Astrocyte (in vitro differentiated cells and primary cell): Measurements from ENCODE around the gene GCNT1. TPM values are rescaled to one million over a fixed set of nuclear protein-coding genes. Genes with fewer than 3 reads are reported as not detected.
"Not testable (repeated sequence)": the region's sequence is repeated elsewhere in the genome, so short reads cannot be mapped to it uniquely, and the experiment has no call there.

Experiments
- DNase-seq: peaks from one replicate; pipeline ENCODE4 v3.0.0-alpha.2; 2010; ENCODE audit warnings: low read depth
- FAIRE-seq: peaks from 2 replicates; lab custom pipeline; 2011; peaks lifted over from hg19 to GRCh38; lab: Jason Lieb, UNC
- H2AFZ ChIP-seq: 2 replicates; pipeline ENCODE4 v1.6.0; 2012; ENCODE audit warnings: low read depth, low read length, inconsistent platforms
- H3K27ac ChIP-seq: 2 replicates; pipeline ENCODE4 v1.5.1; 2011; ENCODE audit warnings: low read depth, low read length, inconsistent platforms
- H3K27me3 ChIP-seq: 2 replicates; pipeline ENCODE4 v1.6.0; 2011; ENCODE audit warnings: low read length, inconsistent platforms; ENCODE audit not compliant: insufficient read depth
- H3K36me3 ChIP-seq: 2 replicates; pipeline ENCODE4 v1.5.1; 2011; ENCODE audit warnings: low read length, inconsistent platforms; ENCODE audit not compliant: insufficient read depth
- H3K4me1 ChIP-seq: 2 replicates; pipeline ENCODE4 v1.5.1; 2011; ENCODE audit warnings: low read length, inconsistent platforms; ENCODE audit not compliant: insufficient read depth
- H3K4me2 ChIP-seq: 2 replicates; pipeline ENCODE4 v1.6.0; 2012; ENCODE audit warnings: low read length, inconsistent platforms
- H3K4me3 ChIP-seq: 2 replicates; pipeline ENCODE4 v1.5.1; 2011; ENCODE audit warnings: low read depth, mild to moderate bottlenecking, low read length, inconsistent platforms; ENCODE audit not compliant: insufficient read depth
- H3K79me2 ChIP-seq: 2 replicates; pipeline ENCODE4 v1.6.0; 2012; ENCODE audit warnings: mild to moderate bottlenecking, low read length, inconsistent platforms; ENCODE audit not compliant: insufficient read depth
- H3K9ac ChIP-seq: 2 replicates; pipeline ENCODE4 v1.6.0; 2012; ENCODE audit warnings: mild to moderate bottlenecking, low read length, inconsistent platforms
- H3K9me3 ChIP-seq: 2 replicates; pipeline ENCODE4 v1.5.1; 2012; ENCODE audit warnings: low read depth, mild to moderate bottlenecking, low read length, inconsistent platforms; ENCODE audit not compliant: insufficient read depth
- H4K20me1 ChIP-seq: 2 replicates; pipeline ENCODE4 v1.6.0; 2012; ENCODE audit warnings: low read length, inconsistent platforms; ENCODE audit not compliant: insufficient read depth
- H3K27ac Mint-ChIP-seq: one replicate; pipeline ENCODE4 v1.8.0; 2021; ENCODE audit warnings: mild to moderate bottlenecking, mixed read lengths; ENCODE audit not compliant: unreplicated experiment
- H3K27me3 Mint-ChIP-seq: one replicate; pipeline ENCODE4 v1.8.0; 2021; ENCODE audit warnings: low read depth, mixed read lengths; ENCODE audit not compliant: unreplicated experiment
- H3K36me3 Mint-ChIP-seq: one replicate; pipeline ENCODE4 v1.8.0; 2021; ENCODE audit warnings: low read depth, mixed read lengths; ENCODE audit not compliant: unreplicated experiment
- H3K4me1 Mint-ChIP-seq: one replicate; pipeline ENCODE4 v1.8.0; 2021; ENCODE audit warnings: low read depth, mixed read lengths; ENCODE audit not compliant: unreplicated experiment
- H3K4me3 Mint-ChIP-seq: one replicate; pipeline ENCODE4 v1.8.0; 2021; ENCODE audit warnings: mild to moderate bottlenecking, moderate library complexity, mixed read lengths; ENCODE audit not compliant: unreplicated experiment
- H3K9me3 Mint-ChIP-seq: one replicate; pipeline ENCODE4 v1.8.0; 2021; ENCODE audit warnings: mild to moderate bottlenecking, mixed read lengths; ENCODE audit not compliant: unreplicated experiment
- EZH2 ChIP-seq: IDR thresholded peaks from 2 replicates; pipeline ENCODE4 v1.6.1; 2012; ENCODE audit warnings: mild to moderate bottlenecking, low read length, inconsistent platforms; ENCODE audit not compliant: insufficient read depth
- total RNA-seq: library from RNA; stranded (reverse); gene quantifications from 2 replicates; pipeline ENCODE4 v1.2.1, GENCODE V29; 2021
- TF ChIP-seq, protein P1 (sequence below): IDR thresholded peaks from 2 replicates; pipeline ENCODE4 v1.5.1; 2011; ENCODE audit warnings: low read depth, mild to moderate bottlenecking, inconsistent platforms, low read length, moderate library complexity; ENCODE audit not compliant: insufficient read depth

GCNT1 gene
- total RNA-seq, 1 donor from 2014 or later, result 14.7 TPM

DNA sequence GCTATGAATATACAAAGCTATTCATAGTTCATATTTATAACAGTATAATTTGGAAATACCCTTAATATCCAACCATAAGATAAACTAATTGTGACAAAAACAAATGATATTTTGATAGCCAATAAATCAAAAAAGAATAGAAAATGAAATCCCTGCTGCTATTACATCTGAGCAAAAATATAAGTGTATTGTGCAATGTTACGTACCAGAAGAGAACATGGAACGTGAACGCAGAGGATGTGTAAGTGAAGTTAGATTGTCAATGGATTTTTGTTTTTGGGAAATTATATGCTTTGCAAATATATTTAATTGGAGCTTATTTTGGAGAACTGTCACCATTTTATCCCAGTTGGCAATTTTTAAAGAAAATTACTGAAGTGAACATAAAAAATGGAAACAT is 15.4 kb downstream of the GCNT1 start:
- Mint-ChIP-seq H3K4me3 (no peak overlapping the region), H3K27me3 (no peaks in the 10 kb centered on the region), H3K4me1 (peaks cover 4% of the 10 kb centered on the region), H3K36me3 (peaks cover 15% of the 10 kb centered on the region), H3K27ac (no peak overlapping the region), H3K9me3 (peaks cover 5% of the 10 kb centered on the region)
- TF ChIP-seq, protein P1, sequence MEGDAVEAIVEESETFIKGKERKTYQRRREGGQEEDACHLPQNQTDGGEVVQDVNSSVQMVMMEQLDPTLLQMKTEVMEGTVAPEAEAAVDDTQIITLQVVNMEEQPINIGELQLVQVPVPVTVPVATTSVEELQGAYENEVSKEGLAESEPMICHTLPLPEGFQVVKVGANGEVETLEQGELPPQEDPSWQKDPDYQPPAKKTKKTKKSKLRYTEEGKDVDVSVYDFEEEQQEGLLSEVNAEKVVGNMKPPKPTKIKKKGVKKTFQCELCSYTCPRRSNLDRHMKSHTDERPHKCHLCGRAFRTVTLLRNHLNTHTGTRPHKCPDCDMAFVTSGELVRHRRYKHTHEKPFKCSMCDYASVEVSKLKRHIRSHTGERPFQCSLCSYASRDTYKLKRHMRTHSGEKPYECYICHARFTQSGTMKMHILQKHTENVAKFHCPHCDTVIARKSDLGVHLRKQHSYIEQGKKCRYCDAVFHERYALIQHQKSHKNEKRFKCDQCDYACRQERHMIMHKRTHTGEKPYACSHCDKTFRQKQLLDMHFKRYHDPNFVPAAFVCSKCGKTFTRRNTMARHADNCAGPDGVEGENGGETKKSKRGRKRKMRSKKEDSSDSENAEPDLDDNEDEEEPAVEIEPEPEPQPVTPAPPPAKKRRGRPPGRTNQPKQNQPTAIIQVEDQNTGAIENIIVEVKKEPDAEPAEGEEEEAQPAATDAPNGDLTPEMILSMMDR, result no peak
- TF ChIP-seq EZH2, result no peak
- FAIRE-seq (no peak), DNase-seq (no peak)
- no peaks in the 10 kb centered on the region for H3K36me3 ChIP-seq
- H3K27ac ChIP-seq, result no peak overlapping the region
- H3K27me3 ChIP-seq, result no peaks in the 10 kb centered on the region
- peaks cover 9% of the 10 kb centered on the region for H3K79me2 ChIP-seq
- no peaks in the 10 kb centered on the region for H3K4me1 ChIP-seq
- no peaks in the 10 kb centered on the region for H4K20me1 ChIP-seq
- H2AFZ ChIP-seq, result no peak overlapping the region
- no peak overlapping the region for H3K4me3 ChIP-seq
- H3K4me2 ChIP-seq, result no peak overlapping the region
- H3K9me3 ChIP-seq, result no peaks in the 10 kb centered on the region
- H3K9ac ChIP-seq, result no peak overlapping the region

- H3K9me3 Mint-ChIP-seq, result peaks cover 5% of the 10 kb centered on the region
- Histone ChIP-seq H3K4me1 (no peaks in the 10 kb centered on the region), H3K79me2 (peaks cover 12% of the 10 kb centered on the region), H3K9ac (no peak overlapping the region), H3K36me3 (no peaks in the 10 kb centered on the region), H3K4me2 (no peak overlapping the region), H2AFZ (no peak overlapping the region), H3K9me3 (no peaks in the 10 kb centered on the region), H3K4me3 (no peak overlapping the region), H3K27me3 (no peaks in the 10 kb centered on the region), H3K27ac (no peak overlapping the region), H4K20me1 (no peaks in the 10 kb centered on the region)
- no peak overlapping the region for H3K4me3 Mint-ChIP-seq
- H3K4me1 Mint-ChIP-seq, result peaks cover 4% of the 10 kb centered on the region
- FAIRE-seq, result no peak
- H3K27me3 Mint-ChIP-seq, result no peaks in the 10 kb centered on the region
- no peak for DNase-seq
- TF ChIP-seq, protein P1, result no peak
- TF ChIP-seq EZH2, result no peak
- H3K36me3 Mint-ChIP-seq, result peaks cover 15% of the 10 kb centered on the region
- no peak overlapping the region for H3K27ac Mint-ChIP-seq
These were observed 16.7 kb downstream of the GCNT1 start for GRCh38 chr9:76475686-76476085.

GRCh38 chr9:76477818-76478217 is 18.8 kb downstream of the GCNT1 start:
- H3K4me2 ChIP-seq, H3K27me3 ChIP-seq, H3K4me1 ChIP-seq, H3K9me3 Mint-ChIP-seq, H3K27me3 Mint-ChIP-seq, H2AFZ ChIP-seq, H3K27ac ChIP-seq, H3K4me3 Mint-ChIP-seq, H3K9ac ChIP-seq, H3K9me3 ChIP-seq, H3K27ac Mint-ChIP-seq, H4K20me1 ChIP-seq, H3K79me2 ChIP-seq, H3K36me3 ChIP-seq, DNase-seq, H3K4me1 Mint-ChIP-seq, H3K4me3 ChIP-seq, FAIRE-seq: not testable (repeated sequence)
- peaks cover 15% of the 10 kb centered on the region for H3K36me3 Mint-ChIP-seq
